C4-2B (cell line): ENCODE measurements around the gene SUPT16H.

ENCODE experiments used
- H3K27ac ChIP-seq: fragments of 450-650 bp; 2 replicates; pipeline ENCODE4 v1.5.1; 2017
- ZFX ChIP-seq: fragments of 450-650 bp; IDR thresholded peaks from 2 replicates; pipeline ENCODE4 v1.6.1; 2017
- TF ChIP-seq, protein P1 (sequence below): fragments of 450-650 bp; conservative IDR thresholded peaks from 2 replicates; pipeline ENCODE4 v1.5.1; 2017; ENCODE audit warnings: mild to moderate bottlenecking

Gene SUPT16H

DNA sequence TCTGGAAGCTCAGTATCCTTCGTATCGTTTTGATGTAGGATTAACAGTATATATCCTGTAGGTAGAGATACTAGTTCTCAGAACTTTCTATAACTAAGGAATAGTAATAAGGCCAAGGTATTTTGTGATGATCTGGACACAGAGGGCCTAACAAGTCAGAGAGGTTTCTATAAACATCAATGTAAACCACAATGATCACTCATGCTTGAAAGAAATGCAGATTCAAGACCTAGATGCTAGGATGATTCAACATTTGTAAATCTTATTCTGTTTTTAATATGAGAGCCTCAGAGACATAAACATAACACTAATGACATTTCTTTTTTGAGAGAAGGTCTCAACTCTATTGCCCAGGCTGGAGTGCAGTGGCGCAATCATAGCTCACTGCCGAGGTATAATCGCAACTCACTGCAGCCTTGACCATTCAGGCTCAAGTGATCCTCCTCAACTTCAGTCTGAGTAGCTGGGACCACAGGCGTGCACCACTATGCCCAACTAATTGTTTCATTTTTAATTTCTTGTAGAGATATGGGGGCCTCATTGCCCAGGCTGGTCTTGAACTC, 16.2 kb downstream of the SUPT16H start:
- no peak for TF ChIP-seq ZFX
- TF ChIP-seq, protein P1, sequence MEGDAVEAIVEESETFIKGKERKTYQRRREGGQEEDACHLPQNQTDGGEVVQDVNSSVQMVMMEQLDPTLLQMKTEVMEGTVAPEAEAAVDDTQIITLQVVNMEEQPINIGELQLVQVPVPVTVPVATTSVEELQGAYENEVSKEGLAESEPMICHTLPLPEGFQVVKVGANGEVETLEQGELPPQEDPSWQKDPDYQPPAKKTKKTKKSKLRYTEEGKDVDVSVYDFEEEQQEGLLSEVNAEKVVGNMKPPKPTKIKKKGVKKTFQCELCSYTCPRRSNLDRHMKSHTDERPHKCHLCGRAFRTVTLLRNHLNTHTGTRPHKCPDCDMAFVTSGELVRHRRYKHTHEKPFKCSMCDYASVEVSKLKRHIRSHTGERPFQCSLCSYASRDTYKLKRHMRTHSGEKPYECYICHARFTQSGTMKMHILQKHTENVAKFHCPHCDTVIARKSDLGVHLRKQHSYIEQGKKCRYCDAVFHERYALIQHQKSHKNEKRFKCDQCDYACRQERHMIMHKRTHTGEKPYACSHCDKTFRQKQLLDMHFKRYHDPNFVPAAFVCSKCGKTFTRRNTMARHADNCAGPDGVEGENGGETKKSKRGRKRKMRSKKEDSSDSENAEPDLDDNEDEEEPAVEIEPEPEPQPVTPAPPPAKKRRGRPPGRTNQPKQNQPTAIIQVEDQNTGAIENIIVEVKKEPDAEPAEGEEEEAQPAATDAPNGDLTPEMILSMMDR: no peak
- H3K27ac ChIP-seq: no peak overlapping the region

DNA sequence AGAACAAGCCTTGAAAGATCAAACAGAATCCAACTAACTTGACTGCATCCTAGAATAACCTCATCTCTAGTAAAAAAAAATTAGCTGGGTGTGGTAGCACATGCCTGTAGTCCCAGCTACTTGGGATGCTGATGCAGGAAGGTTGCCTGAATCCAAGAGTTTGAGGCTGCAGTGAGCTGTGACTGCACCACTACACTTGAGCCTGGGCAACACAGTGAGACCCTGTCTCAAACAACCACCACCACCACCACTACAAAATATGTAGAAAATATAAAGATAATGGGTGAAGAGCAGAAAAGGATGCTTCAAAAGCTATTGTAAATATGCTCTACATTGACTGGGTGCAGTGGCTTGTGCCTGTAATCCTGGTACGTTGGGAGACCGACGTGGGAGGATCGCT, 27.3 kb downstream of the SUPT16H start:
- H3K27ac ChIP-seq: no peak overlapping the region
- TF ChIP-seq ZFX: no peak
- TF ChIP-seq, protein P1: no peak

DNA sequence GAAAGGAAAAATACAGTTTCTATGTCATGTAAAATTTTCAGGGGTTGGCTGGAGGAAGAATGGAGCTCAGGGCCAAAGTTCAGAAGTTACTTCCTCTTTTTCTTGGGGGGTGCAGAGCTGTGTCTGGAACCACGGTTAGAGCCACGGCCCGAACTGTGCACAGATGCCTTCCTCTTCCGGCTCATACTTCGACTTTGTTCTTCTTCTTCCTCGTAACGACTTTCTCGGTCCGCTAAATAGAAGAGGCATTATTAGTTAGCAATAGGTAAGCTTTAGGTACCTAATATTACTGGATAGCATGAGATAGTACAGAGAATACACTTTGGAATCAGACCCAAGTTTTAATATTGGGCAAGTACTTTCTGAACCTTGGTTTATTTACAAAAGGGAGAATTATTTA, 31.2 kb downstream of the SUPT16H start:
- H3K27ac ChIP-seq: no peak overlapping the region
- TF ChIP-seq, protein P1: no peak
- TF ChIP-seq ZFX: no peak

DNA sequence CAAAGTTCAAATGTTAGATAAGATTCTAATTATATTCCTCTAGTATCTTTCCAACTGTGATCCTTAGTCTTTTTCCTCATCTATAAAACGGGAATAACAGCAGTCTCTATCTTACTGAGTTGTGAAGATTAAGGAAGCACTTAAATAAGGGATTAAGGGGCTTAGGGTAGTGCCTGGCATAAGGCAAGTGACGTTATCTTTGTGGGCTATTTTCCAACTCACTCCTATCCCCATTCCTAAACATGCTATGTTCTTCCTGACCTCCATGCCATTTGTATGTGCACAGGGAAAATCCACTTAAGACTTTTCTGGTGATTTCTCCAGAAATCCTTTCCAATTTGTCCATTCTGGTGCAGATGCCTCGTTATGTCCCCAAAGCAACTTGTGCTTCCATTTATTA, 33.3 kb downstream of the SUPT16H start:
- TF ChIP-seq, protein P1: no peak
- TF ChIP-seq ZFX: no peak
- H3K27ac ChIP-seq: no peak overlapping the region

DNA sequence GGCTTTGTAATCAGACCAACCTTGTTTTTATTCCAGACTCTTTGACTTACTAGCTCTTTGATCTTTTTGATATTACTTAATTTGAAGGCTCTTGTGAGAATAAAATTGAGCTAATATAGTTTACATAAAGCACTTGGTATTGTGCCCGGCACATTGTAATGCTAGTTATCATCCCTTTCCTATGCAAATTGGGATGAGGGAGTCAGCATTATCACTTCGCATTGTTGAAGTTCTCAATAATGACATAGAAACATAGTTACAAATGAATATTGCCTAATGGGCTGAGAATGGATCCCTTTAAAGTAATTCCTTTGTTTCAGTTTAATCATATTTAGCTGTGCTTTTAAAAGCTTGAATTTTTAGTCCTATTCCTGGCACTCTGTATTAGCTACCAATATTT, 36.6 kb downstream of the SUPT16H start:
- H3K27ac ChIP-seq: no peak overlapping the region
- TF ChIP-seq, protein P1: no peak
- TF ChIP-seq ZFX: no peak

DNA sequence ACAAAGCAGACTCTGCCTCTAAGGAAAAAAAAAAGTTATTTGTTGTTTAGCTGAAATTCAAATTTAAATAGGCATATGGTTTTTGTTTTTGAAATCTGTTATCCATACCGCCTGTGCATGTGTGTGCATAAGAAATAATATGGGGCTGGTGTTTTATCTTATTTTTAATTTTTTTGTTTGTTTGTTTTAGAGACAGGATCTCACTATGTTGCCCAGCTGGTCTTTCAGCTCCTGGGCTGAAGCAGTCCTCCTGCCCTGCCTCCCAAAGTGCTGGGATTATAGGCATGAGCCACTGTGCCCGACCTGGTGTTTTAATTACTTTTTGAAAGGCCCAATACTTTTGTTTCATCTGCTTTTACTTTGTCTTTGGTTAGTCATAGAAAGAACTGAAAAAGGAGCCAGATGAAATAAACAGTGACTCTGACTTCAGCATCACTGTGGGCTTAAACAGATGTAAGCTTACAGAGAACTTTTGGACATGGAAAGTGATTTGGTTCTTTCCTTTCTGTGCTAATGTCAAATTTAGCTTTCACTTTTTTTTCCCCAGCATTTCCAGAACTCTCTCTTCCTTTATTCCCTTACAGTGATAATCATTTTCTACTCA, 37.2 kb downstream of the SUPT16H start:
- no peak for TF ChIP-seq ZFX
- TF ChIP-seq, protein P1: no peak
- H3K27ac ChIP-seq: no peak overlapping the region

DNA sequence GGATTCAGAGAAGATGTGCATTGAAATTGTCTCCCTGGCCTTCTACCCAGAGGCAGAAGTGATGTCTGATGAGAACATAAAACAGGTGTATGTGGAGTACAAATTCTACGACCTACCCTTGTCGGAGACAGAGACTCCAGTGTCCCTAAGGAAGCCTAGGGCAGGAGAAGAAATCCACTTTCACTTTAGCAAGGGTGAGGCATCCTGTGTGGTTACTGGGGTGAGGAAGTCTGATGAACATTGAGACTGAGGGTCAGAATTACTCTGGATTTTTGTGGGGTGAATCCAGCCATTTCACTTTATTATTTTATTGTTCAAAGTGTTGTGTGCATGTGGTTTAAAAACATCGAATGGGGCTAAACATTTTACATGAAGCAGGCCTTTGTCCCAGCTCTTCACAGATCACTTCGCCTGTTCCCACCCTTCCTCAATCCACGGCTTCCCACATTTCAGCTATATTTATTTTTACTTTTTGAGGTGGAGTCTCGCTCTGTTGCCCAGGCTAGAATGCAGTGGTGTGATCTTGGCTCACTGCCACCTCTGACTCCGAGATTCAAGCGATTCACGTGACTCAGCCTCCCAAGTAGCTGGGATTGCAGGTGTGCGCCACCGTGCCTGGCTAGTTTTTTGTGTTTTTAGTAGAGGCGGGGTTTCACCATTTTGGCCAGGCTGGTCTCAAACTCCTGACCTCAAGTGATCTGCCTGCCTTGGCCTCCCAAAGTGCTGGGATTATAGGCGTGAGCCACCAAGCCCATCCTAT, 40.6 kb downstream of the SUPT16H start:
- TF ChIP-seq ZFX: no peak
- TF ChIP-seq, protein P1: no peak
- no peak overlapping the region for H3K27ac ChIP-seq
